Forelimb muscle (tissue), 1 donor: Measurements from ENCODE around the gene SORL1. TPM values are rescaled to one million over a fixed set of nuclear protein-coding genes. Genes with fewer than 3 reads are reported as not detected.

Source experiments
- DNase-seq: peaks from one replicate; pipeline ENCODE4 v3.0.0-alpha.2; 2013; ENCODE audit warnings: low read depth
- polyA plus RNA-seq: library from polyadenylated mRNA; unstranded; fragments of 120-200 nt; gene quantifications from one replicate; pipeline ENCODE4 v1.2.1, GENCODE V29; 2013; ENCODE audit not compliant: insufficient read length

Gene SORL1
- polyA plus RNA-seq, 1 donor: 1.9 TPM

GRCh38 chr11:121536126-121536525, 84.0 kb downstream of the SORL1 start:
- DNase-seq: no peak

- DNase-seq: no peak
These were observed 85.9 kb downstream of the SORL1 start for GRCh38 chr11:121538054-121538453.

DNA sequence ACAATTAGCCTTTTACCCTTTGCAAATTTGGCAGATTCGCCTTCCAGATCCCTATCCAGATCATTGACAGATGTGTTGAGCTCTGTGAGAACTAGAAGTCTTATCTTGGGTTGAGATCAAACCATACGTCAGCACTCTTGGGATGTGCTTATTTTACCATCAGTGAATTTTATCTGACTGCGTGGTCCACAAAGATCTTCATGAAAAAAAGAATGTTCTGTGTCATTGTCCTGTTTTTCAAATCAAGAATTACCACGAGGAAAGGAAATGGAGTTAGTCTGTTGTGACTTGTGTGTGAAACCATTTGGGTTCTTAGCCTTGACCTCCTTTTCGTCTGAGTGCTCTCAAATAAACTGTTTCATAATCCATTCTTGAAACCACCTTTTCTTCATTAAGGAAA, 86.9 kb downstream of the SORL1 start:
- DNase-seq: no peak

- no peak for DNase-seq
These were observed 88.5 kb downstream of the SORL1 start for GRCh38 chr11:121540627-121541026.

DNA sequence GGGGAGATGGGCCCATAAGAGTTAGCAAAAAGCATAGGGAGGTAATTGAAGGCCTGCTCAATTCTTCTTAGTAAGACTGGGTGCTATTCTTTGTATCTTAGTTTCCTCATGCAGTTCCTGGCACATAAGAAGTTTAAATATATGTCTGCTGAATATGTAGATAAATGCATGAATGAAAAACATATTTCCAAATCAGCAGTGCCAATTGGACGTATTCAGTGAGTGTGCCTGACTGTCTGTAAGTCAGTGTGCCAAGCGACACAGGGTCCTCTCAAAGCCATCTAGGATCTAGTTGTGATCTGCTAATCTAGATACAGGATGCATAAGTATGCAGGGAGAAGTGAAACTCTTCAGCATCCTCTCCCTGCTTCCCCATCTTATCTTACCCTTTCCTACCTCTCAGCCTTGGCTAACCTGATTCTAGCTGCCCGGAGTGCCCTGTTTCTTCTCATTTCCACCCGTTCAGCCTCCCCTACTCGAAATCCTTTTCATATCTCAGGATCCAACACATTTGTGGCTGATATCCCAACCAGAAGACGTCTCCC, 91.8 kb downstream of the SORL1 start:
- no peak for DNase-seq

DNA sequence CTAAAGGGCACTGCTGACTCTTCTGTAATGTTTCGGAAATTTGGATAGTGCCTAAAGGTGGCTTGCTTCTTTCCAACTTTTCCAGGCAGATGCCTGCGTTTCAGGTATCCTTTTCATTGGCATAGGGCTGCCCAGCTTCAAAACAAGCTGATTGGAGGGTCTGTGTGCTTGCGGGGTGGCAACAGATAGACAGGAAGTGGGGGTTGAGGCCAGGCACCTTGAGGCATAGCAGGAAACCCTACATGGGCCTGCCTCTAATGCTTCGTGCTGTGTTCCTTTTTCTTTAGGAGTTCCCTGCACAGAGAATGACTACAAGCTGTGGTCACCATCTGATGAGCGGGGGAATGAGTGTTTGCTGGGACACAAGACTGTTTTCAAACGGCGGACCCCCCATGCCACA, 92.8 kb downstream of the SORL1 start:
- no peak for DNase-seq

- no peak for DNase-seq
These were observed 95.5 kb downstream of the SORL1 start for GRCh38 chr11:121547574-121547973.

GRCh38 chr11:121550247-121551030, 98.3 kb downstream of the SORL1 start:
- DNase-seq: no peak

- no peak for DNase-seq
These were observed 99.3 kb downstream of the SORL1 start for GRCh38 chr11:121551463-121551862.

DNA sequence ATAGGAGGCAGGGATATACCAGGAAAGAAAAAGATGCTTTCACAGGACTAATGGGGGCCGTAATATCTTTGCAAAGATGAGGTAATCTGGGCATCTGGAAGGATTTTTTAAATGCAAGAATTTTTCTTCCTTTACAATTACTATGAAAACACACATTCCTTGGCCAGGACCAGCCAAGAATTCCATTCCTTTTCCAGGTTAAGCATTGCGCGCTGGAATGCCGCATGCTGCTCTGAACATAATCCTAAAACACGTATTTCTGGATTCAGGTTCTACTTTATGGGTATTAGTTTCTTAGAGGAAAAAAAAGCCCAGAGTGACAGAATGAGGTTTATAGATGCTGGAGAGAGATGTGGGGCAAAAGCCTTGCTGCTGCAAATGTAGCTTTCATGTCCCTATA, 100.0 kb downstream of the SORL1 start:
- no peak for DNase-seq

DNA sequence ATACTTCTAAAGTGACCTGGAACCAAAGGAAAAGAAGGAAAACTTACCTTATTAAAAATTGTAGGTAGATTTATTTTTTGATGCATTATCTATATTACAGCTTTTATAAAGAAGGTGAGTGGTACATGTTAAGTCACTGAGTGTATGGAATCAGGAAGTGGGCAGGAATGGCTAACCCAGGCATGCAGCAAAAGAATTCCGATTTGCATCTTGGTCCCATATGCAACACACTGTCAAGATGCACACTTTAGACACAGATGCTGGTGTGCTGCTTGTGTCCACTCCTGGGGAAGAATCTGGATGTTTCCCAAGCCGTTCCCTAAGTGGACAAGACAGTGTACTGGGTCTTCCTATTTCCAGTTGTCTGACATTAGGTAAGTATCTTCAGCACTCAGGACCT, 100.5 kb downstream of the SORL1 start:
- DNase-seq: no peak

DNA sequence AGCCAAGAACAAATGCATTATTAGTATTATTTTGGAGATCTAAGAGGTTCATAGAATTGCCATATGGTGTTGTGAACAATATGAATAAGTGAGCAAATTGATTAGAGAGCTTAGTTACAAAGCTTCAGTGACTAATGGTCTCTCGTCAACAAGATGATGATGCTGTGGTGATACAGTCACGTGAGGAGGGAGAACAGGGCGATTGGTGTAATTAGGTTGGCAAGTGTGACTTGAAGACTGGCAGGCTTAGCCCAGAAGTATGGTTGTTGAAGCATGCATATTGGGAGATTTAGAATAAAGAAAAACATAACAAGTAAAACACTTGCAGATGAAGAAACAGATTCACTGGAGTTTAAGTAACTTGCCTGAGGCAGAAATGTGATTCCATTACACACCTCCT, 101.3 kb downstream of the SORL1 start:
- no peak for DNase-seq

DNA sequence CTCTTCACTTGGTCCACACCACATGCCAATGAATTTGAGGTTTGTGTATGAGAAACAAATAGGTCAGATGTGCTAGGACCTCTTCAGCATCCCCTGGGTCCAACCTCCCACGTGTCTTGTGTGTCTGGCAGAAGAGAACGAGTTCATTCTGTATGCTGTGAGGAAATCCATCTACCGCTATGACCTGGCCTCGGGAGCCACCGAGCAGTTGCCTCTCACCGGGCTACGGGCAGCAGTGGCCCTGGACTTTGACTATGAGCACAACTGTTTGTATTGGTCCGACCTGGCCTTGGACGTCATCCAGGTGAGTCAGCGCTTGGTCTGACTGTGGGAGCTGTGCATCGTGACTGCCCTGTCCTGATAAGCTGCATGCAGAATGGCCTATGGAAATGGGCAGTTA, 101.7 kb downstream of the SORL1 start:
- DNase-seq: no peak

GRCh38 chr11:121554552-121554951, 102.4 kb downstream of the SORL1 start:
- DNase-seq: no peak

DNA sequence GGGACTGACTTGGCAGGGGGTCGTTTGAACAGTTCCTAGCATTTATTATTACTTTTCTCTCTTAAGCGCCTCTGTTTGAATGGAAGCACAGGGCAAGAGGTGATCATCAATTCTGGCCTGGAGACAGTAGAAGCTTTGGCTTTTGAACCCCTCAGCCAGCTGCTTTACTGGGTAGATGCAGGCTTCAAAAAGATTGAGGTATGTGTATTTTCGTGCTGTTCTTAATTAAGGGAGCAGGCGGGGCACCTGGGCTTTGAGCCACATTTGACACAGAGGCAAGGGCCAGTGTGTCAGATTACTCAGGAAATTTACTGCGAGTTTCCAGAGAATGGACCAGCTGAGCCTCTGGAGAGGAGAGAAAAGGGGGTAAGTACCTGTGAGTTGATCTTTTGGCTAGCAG, 103.0 kb downstream of the SORL1 start:
- DNase-seq: no peak

DNA sequence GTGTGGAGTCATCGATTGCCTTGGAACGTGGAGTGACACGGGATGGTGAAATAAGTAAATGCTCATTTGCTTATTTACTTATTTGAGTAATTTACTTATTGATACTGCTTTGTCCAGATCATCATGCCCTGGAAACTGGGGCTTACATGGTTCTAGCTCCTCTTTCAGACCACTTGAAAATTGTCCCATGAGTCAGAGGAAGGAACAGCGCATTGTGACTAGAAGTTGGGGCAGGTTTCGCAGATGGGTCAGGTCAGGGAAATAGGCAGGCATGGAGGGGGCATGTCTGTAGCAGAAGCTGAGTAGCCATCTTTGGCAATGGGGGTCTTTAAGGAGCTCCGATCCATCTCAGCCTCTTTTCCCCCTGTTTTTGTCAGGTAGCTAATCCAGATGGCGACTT, 104.8 kb downstream of the SORL1 start:
- no peak for DNase-seq

- DNase-seq: no peak
These were observed 105.2 kb downstream of the SORL1 start for GRCh38 chr11:121557348-121557747.

- no peak for DNase-seq
These were observed 107.6 kb downstream of the SORL1 start for GRCh38 chr11:121559606-121560200.

DNA sequence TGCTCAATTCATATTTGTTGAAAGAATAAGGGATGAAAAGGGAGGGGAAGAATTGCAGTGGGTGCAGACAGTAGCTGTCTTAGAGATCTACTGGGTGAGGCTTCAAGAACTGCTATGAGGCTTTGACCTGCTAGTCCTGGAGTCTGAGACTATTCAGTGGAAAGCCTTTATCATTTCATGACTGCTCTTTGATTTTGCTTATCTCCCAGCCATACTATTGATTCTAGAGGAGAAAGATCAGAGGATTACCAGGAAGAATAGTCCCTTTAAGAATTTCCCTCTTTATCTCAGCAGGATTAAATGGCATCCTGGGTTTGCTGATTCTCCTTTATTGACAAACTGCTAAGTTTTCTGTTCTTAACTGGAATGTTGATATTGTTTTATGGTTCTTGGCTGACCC, 108.1 kb downstream of the SORL1 start:
- DNase-seq: no peak

- no peak for DNase-seq
These were observed 109.1 kb downstream of the SORL1 start for GRCh38 chr11:121561240-121561639.

DNA sequence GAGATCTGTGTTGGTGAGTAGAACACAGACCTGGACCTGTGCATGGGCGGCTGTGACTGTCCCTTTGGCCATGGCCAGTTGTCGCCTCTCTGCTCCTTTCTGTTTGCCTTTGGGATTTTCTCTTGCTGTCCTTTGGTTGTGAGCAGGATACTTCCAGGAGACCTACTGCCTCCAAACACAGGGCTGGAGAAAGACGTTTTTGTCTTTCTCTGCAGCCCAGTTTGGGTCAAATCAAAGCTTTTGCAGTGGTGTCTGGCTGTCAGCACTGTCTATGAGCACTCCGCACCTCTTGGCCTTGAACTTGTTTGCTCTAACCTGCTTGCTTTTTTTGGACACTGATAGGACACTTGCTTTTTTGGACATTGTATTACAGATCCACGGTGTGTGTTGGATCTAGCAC, 109.6 kb downstream of the SORL1 start:
- no peak for DNase-seq

- DNase-seq: no peak
These were observed 110.9 kb downstream of the SORL1 start for GRCh38 chr11:121563003-121563402.
